Measurements from ENCODE around the gene PRDM11.

GRCh38 chr11:45233804-45234170, 87.3 kb downstream of the PRDM11 start:
- TF ChIP-seq, protein P1, sequence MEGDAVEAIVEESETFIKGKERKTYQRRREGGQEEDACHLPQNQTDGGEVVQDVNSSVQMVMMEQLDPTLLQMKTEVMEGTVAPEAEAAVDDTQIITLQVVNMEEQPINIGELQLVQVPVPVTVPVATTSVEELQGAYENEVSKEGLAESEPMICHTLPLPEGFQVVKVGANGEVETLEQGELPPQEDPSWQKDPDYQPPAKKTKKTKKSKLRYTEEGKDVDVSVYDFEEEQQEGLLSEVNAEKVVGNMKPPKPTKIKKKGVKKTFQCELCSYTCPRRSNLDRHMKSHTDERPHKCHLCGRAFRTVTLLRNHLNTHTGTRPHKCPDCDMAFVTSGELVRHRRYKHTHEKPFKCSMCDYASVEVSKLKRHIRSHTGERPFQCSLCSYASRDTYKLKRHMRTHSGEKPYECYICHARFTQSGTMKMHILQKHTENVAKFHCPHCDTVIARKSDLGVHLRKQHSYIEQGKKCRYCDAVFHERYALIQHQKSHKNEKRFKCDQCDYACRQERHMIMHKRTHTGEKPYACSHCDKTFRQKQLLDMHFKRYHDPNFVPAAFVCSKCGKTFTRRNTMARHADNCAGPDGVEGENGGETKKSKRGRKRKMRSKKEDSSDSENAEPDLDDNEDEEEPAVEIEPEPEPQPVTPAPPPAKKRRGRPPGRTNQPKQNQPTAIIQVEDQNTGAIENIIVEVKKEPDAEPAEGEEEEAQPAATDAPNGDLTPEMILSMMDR (conservative IDR thresholded peaks at IDR 0.05) = no peak; the same call in 1 of the 2 replicates
- no peak for TF ChIP-seq EZH2 (IDR thresholded peaks at IDR 0.05; ENCODE audit: low read depth)

Data from PC-9 (cell line).